CD14-positive monocyte (primary cell): ENCODE data around the gene EEF1AKMT4. TPM values are rescaled to one million over a fixed set of nuclear protein-coding genes. Genes with fewer than 3 reads are reported as not detected.

Source experiments
- DNase-seq, 3 donors: peaks; one replicate each; pipeline ENCODE4 v3.0.0-alpha.2; 2011 to 2022
- H2AFZ ChIP-seq: 2 replicates; pipeline ENCODE4 v1.6.0; 2012; ENCODE audit warnings: mild to moderate bottlenecking, low read depth, low read length, inconsistent platforms; ENCODE audit not compliant: insufficient read depth, poor library complexity, severe bottlenecking
- H3K27ac ChIP-seq, 2 donors: 1 replicate in 1 of 2; 2 replicates in 1 of 2; pipeline ENCODE4 v1.5.1; 2012 to 2013; ENCODE audit warnings: low read length in 2 of 2, control low read depth in 1 of 2, inconsistent platforms in 1 of 2, low read depth in 1 of 2, mild to moderate bottlenecking in 1 of 2
- H3K27me3 ChIP-seq, 2 donors: one replicate each; pipeline versions ENCODE4 v1.6.0 to v1.6.1; 2011 to 2013; ENCODE audit warnings: low read length in 2 of 2; ENCODE audit not compliant: control insufficient read depth in 2 of 2, insufficient read depth in 2 of 2
- H3K36me3 ChIP-seq, 2 donors: replicated peaks in 1 of 2; 1 replicate in 1 of 2; 2 replicates in 1 of 2; pipeline versions ENCODE4 v1.5.1 to v1.6.1; 2012 to 2013; ENCODE audit warnings: low read length in 2 of 2, control low read depth in 1 of 2, inconsistent platforms in 1 of 2, mild to moderate bottlenecking in 1 of 2; ENCODE audit not compliant: insufficient read depth in 2 of 2, control insufficient read depth in 1 of 2
- H3K4me1 ChIP-seq, 2 donors: 1 replicate in 1 of 2; 2 replicates in 1 of 2; pipeline versions ENCODE4 v1.5.1 to v1.6.1; 2012 to 2013; ENCODE audit warnings: low read length in 2 of 2, control low read depth in 1 of 2, inconsistent platforms in 1 of 2, mild to moderate bottlenecking in 1 of 2, moderate library complexity in 1 of 2; ENCODE audit not compliant: insufficient read depth in 2 of 2, control insufficient read depth in 1 of 2
- H3K4me2 ChIP-seq: replicated peaks from 2 replicates; pipeline ENCODE3; 2012; ENCODE audit warnings: low read length, moderate library complexity, mild to moderate bottlenecking; ENCODE audit not compliant: poor library complexity, severe bottlenecking; ENCODE audit errors: extremely low read depth
- H3K4me3 ChIP-seq, 3 experiments: fragments of 200-600 bp in 1 of 3; sonication (generic) in 1 of 3; replicated peaks in 1 of 3; 1 replicate in 2 of 3; 2 replicates in 1 of 3; pipeline ENCODE4 v1.5.1; 2011 to 2013; ENCODE audit warnings: low read length in 3 of 3, mild to moderate bottlenecking in 3 of 3, control low read depth in 2 of 3, low read depth in 2 of 3, inconsistent platforms in 1 of 3, moderate library complexity in 1 of 3
- H3K79me2 ChIP-seq: 2 replicates; pipeline ENCODE4 v1.6.0; 2012; ENCODE audit warnings: mild to moderate bottlenecking, control low read depth, inconsistent platforms, low read length, moderate library complexity; ENCODE audit not compliant: insufficient read depth
- H3K9ac ChIP-seq: 2 replicates; pipeline ENCODE4 v1.6.0; 2017; ENCODE audit warnings: low read length, mild to moderate bottlenecking; ENCODE audit not compliant: insufficient read depth, poor library complexity, severe bottlenecking
- H3K9me3 ChIP-seq, 2 donors: replicated peaks in 1 of 2; 1 replicate in 1 of 2; 2 replicates in 1 of 2; pipeline versions ENCODE4 v1.5.1 to v1.6.1; 2012 to 2013; ENCODE audit warnings: low read length in 2 of 2, control low read depth in 1 of 2; ENCODE audit not compliant: control insufficient read depth in 1 of 2, insufficient read depth in 1 of 2
- H4K20me1 ChIP-seq: 2 replicates; pipeline ENCODE4 v1.6.0; 2012; ENCODE audit warnings: mild to moderate bottlenecking, low read length, control low read depth, moderate library complexity; ENCODE audit not compliant: insufficient read depth
- H3K27ac Mint-ChIP-seq, 7 donors: one replicate each; pipeline ENCODE4 v1.8.0; 2020; ENCODE audit warnings: mild to moderate bottlenecking in 7 of 7, mixed read lengths in 7 of 7, moderate library complexity in 6 of 7, inconsistent platforms in 2 of 7
- H3K27me3 Mint-ChIP-seq, 3 donors: one replicate each; pipeline ENCODE4 v1.8.0; 2021 to 2022; ENCODE audit warnings: low read depth in 3 of 3, mild to moderate bottlenecking in 3 of 3, mixed read lengths in 3 of 3, moderate library complexity in 3 of 3, inconsistent platforms in 1 of 3
- H3K36me3 Mint-ChIP-seq, 2 donors: one replicate each; pipeline ENCODE4 v1.8.0; 2020; ENCODE audit warnings: mixed read lengths in 2 of 2, inconsistent platforms in 1 of 2, mild to moderate bottlenecking in 1 of 2
- H3K4me1 Mint-ChIP-seq: one replicate; pipeline ENCODE4 v1.8.0; 2020; ENCODE audit warnings: mild to moderate bottlenecking, mixed read lengths
- H3K4me3 Mint-ChIP-seq, 2 donors: one replicate each; pipeline ENCODE4 v1.8.0; 2020; ENCODE audit warnings: mild to moderate bottlenecking in 2 of 2, mixed read lengths in 2 of 2, moderate library complexity in 1 of 2
- H3K9me3 Mint-ChIP-seq, 7 donors: one replicate each; pipeline ENCODE4 v1.8.0; 2020 to 2022; ENCODE audit warnings: mixed read lengths in 7 of 7, mild to moderate bottlenecking in 6 of 7, moderate library complexity in 6 of 7, inconsistent platforms in 2 of 7
- WGBS: methylation state at CpG from one replicate; pipeline ENCODE4 v1.1.5; 2013; ENCODE audit warnings: missing lambda C conversion rate; ENCODE audit not compliant: insufficient coverage; 5-methylcytosine and 5-hydroxymethylcytosine counted together
- intact Hi-C, 2 donors: fragments of 100-400 bp; cut with micrococcal nuclease; formaldehyde crosslinking; loops; one replicate each; pipeline versions ENCODE4 v1.15.0 to v1.15.1; 2023
- polyA plus RNA-seq, 3 donors: library from polyadenylated mRNA; depleted of rRNA in 1 of 3; unstranded in 2 of 3; stranded (reverse) in 1 of 3; fragments of 300-500 nt in 2 of 3; fragments of >200 nt in 1 of 3; fragmentation: Illumina TruSeq in 2 of 3; gene quantifications; 1 replicate in 2 of 3; 2 replicates in 1 of 3; pipeline ENCODE4 v1.2.3, GENCODE V29; 2012 to 2021
- small RNA-seq: library from RNA; depleted of rRNA; stranded (forward); fragments of <200 nt; gene quantifications from one replicate; pipeline ENCODE3, GENCODE V24; 2012; ENCODE audit warnings: low read depth; ENCODE audit not compliant: insufficient read length
- TF ChIP-seq, protein P1 (sequence below): fragments of 200-600 bp; IDR thresholded peaks from one replicate; pipeline ENCODE4 v1.8.0; 2022; ENCODE audit warnings: antibody characterized with exemption, mild to moderate bottlenecking

The EEF1AKMT4 gene
- polyA plus RNA-seq, 3 donors = 4.0 to 12.0 (median 7.3) TPM

- no peak for DNase-seq
- 100% methylated on average over 8 of the region's 9 CpGs for WGBS
Measured at GRCh38 chr3:184307915-184308314, 58.4 kb downstream of the EEF1AKMT4 start.

More at GRCh38 chr3:184307915-184308314, 58.4 kb downstream of the EEF1AKMT4 start:
- H2AFZ ChIP-seq = no peak overlapping the region
- H3K4me3 Mint-ChIP-seq = no peak overlapping the region
- intact Hi-C loops = no loop called here
- no peaks in the 10 kb centered on the region for H3K9me3 Mint-ChIP-seq
- no peaks in the 10 kb centered on the region for H3K27me3 Mint-ChIP-seq
- no peaks in the 10 kb centered on the region for H3K4me1 Mint-ChIP-seq
- no peak overlapping the region for H3K4me3 ChIP-seq
- no peaks in the 10 kb centered on the region for H3K4me1 ChIP-seq
- H3K27ac Mint-ChIP-seq = peak overlapping the region in 2 of 7 donors; percentile 12 to 22
- H4K20me1 ChIP-seq = peaks cover 7% of the 10 kb centered on the region
- TF ChIP-seq, protein P1, sequence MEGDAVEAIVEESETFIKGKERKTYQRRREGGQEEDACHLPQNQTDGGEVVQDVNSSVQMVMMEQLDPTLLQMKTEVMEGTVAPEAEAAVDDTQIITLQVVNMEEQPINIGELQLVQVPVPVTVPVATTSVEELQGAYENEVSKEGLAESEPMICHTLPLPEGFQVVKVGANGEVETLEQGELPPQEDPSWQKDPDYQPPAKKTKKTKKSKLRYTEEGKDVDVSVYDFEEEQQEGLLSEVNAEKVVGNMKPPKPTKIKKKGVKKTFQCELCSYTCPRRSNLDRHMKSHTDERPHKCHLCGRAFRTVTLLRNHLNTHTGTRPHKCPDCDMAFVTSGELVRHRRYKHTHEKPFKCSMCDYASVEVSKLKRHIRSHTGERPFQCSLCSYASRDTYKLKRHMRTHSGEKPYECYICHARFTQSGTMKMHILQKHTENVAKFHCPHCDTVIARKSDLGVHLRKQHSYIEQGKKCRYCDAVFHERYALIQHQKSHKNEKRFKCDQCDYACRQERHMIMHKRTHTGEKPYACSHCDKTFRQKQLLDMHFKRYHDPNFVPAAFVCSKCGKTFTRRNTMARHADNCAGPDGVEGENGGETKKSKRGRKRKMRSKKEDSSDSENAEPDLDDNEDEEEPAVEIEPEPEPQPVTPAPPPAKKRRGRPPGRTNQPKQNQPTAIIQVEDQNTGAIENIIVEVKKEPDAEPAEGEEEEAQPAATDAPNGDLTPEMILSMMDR = no peak
- no peak overlapping the region for H3K9ac ChIP-seq
- H3K9me3 ChIP-seq = no peaks in the 10 kb centered on the region
- H3K79me2 ChIP-seq = peaks cover under 1% of the 10 kb centered on the region
- no peaks in the 10 kb centered on the region for H3K27me3 ChIP-seq
- peaks cover 60 to 68% of the 10 kb centered on the region in 2 donors for H3K36me3 Mint-ChIP-seq
- H3K4me2 ChIP-seq = no peak overlapping the region
- peaks cover 59 to 63% of the 10 kb centered on the region in 2 donors for H3K36me3 ChIP-seq
- no peak overlapping the region for H3K27ac ChIP-seq

Small RNAs within 50 kb of the gene (small RNA-seq; reads per million reads assigned to genes)
- gene MIR1224 = not detected

Other genes starting within 250 kb of the EEF1AKMT4 start
- gene ABCC5, start 231.8 kb upstream of the EEF1AKMT4 start, polyA plus RNA-seq = 10 to 100 TPM in 1 of 3 donors, 1 to 10 TPM in 2; 6.2 to 30.9 (median 7.7) TPM
- gene HTR3D, start 217.9 kb upstream of the EEF1AKMT4 start, polyA plus RNA-seq = not detected
- gene HTR3C, start 196.6 kb upstream of the EEF1AKMT4 start, polyA plus RNA-seq = not detected
- gene HTR3E, start 152.6 kb upstream of the EEF1AKMT4 start, polyA plus RNA-seq = not detected
- 10 to 100 TPM; 22.7 to 50.0 (median 24.1) TPM for gene EIF2B5, start 114.3 kb upstream of the EEF1AKMT4 start, polyA plus RNA-seq
- gene DVL3, start 94.3 kb upstream of the EEF1AKMT4 start, polyA plus RNA-seq = 10 to 100 TPM in 1 of 3 donors, 1 to 10 TPM in 2; 4.5 to 42.1 (median 9.4) TPM
- gene AP2M1, start 74.8 kb upstream of the EEF1AKMT4 start, polyA plus RNA-seq = 100 to 1,000 TPM; 283 to 327 (median 295) TPM
- 10 to 100 TPM; 13.5 to 74.8 (median 13.9) TPM for gene ABCF3, start 63.5 kb upstream of the EEF1AKMT4 start, polyA plus RNA-seq
- gene VWA5B2, start 20.1 kb upstream of the EEF1AKMT4 start, polyA plus RNA-seq = under 1 TPM in 1 of 3 donors, not detected in 2; 0.32 TPM
- gene ALG3, start 710 bp upstream of the EEF1AKMT4 start, polyA plus RNA-seq = 10 to 100 TPM; 29.0 to 60.8 (median 56.4) TPM
- gene CAMK2N2, start 11.9 kb downstream of the EEF1AKMT4 start, polyA plus RNA-seq = not detected
- gene ECE2, start 26.4 kb downstream of the EEF1AKMT4 start, polyA plus RNA-seq = not detected
- 100 to 1,000 TPM; 138 to 186 (median 167) TPM for gene PSMD2, start 49.6 kb downstream of the EEF1AKMT4 start, polyA plus RNA-seq
- 100 to 1,000 TPM in 1 of 3 donors, 10 to 100 TPM in 2; 13.9 to 119 (median 24.2) TPM for gene EIF4G1, start 64.9 kb downstream of the EEF1AKMT4 start, polyA plus RNA-seq
- gene FAM131A, start 87.9 kb downstream of the EEF1AKMT4 start, polyA plus RNA-seq = 10 to 100 TPM in 1 of 3 donors, 1 to 10 TPM in 2; 5.8 to 30.6 (median 7.7) TPM
- gene CLCN2, start 111.9 kb downstream of the EEF1AKMT4 start, polyA plus RNA-seq = 1 to 10 TPM in 1 of 3 donors, under 1 TPM in 1, not detected in 1; 0.16 to 2.7 TPM
- gene POLR2H, start 112.0 kb downstream of the EEF1AKMT4 start, polyA plus RNA-seq = 10 to 100 TPM; 21.7 to 67.3 (median 24.6) TPM
- gene THPO, start 128.5 kb downstream of the EEF1AKMT4 start, polyA plus RNA-seq = not detected
- gene CHRD, start 130.4 kb downstream of the EEF1AKMT4 start, polyA plus RNA-seq = under 1 TPM in 1 of 3 donors, not detected in 2; 0.03 TPM